Right ventricle myocardium superior (tissue), 1 donor: ENCODE measurements around the gene PLIN5. TPM values are rescaled to one million over a fixed set of nuclear protein-coding genes. Genes with fewer than 3 reads are reported as not detected.

Source experiments
- ATAC-seq: fragments of 200-7000 bp; cut with Tn5 transposase; one replicate; pipeline ENCODE4 v1.9.1; 2020; ENCODE audit warnings: mild to moderate bottlenecking; ENCODE audit not compliant: poor library complexity
- DNase-seq: peaks from one replicate; pipeline ENCODE4 v3.0.0-alpha.2; 2020
- intact Hi-C: fragments of 100-400 bp; cut with DNase I; formaldehyde crosslinking; loops from one replicate; pipeline ENCODE4 v1.11.2; 2022
- total RNA-seq: library from RNA; stranded (reverse); fragmentation: NEBNext Ultra II Directional; extraction: Animal tissue kit (Norgen Biotek cat#: 25700); gene quantifications from one replicate; pipeline ENCODE4 v1.2.1, GENCODE V29; 2021
- donor health status: DM: no; HTN: yes; CAD: no; lungs with severe emphysema.

PLIN5 gene
- total RNA-seq, 1 donor from 2014 or later: 64.6 TPM

DNA sequence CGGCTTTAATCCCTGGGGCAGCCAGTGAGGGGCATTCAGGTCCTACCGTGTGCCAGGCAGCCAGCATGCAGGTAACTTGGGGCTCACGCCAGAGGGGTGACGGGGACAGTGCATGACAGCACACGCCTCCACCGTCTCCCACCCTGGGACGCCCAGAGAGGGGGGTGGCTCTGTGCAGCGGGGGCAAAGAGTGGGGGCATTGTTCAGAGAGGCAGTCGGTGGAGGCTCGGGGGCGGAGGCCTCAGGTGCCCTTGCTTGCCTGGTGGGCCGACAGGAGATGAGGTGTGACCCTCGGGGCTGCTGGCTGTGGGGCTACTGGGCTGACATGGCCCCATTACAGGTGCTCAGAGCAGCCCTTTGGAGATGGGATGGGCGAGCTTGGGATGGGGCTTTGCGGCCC, 35.2 kb downstream of the PLIN5 start:
- intact Hi-C loops: no loop called here
- ATAC-seq (no peak), DNase-seq (peak; percentile 39)

DNA sequence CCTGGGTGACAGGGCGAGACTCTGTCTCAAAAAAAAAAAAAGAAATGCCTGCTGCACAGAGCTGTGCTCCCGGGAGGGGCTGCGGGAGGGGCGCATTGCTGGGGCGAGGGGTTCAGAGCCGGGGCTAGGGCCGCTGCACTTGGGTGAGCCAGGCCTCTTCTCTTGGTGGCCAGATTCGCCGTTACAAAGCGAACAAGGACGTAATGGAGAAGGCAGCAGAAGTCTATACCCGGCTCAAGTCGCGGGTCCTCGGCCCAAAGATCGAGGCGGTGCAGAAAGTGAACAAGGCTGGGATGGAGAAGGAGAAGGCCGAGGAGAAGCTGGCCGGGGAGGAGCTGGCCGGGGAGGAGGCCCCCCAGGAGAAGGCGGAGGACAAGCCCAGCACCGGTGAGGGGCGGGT, 35.7 kb downstream of the PLIN5 start:
- intact Hi-C loops: no loop called here

DNA sequence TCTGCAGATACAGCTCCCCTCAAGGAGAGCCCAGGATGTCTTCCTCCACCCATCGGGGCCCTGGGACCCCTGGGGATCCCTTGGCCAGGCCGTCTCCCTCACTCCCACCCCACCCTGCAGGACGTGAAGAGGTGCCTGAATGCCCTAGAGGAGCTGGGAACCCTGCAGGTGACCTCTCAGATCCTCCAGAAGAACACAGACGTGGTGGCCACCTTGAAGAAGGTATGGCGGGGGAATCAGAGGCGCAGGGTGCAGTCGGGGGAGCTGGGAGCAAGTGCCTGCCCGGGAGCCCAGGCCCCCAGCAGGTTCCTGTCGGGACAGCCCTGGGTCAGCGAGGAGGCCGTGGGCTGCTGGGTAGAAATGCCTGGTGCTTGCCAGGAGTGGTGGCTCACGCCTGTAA, 36.3 kb downstream of the PLIN5 start:
- intact Hi-C loops: no loop called here
- DNase-seq (no peak), ATAC-seq (no peak)

More for the DNA sequence above, 35.7 kb downstream of the PLIN5 start:
- ATAC-seq (no peak), DNase-seq (no peak)

DNA sequence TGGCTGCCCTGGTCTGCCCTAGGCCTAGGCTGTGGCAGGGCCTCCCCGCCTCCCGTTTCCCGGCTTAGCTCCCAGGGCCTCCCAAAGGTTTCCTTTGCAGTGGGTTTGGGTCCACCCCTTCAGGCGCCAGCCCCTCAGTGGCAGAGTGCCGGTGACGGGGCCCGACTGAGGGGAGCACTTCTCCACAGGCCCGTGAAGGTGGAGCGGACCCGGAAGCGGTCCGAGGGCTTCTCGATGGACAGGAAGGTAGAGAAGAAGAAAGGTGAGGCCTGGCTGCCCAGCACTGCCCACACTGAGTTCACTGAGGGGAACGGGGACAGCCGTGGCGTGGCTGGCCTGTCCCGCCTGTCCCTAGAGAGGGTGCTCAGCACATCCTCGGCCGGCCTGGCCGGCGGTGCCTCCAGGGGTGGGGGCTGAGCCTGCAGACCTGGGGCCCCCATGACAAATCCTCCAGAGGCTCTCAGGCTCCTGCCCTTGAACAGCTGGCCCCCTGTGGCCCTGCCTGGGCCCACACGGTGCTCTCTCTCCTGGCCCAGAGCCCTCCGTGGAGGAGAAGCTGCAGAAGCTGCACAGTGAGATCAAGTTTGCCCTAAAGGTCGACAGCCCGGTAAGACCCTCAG, 37.1 kb downstream of the PLIN5 start:
- intact Hi-C loops: no loop called here
- peak; percentile 26 for DNase-seq

DNA sequence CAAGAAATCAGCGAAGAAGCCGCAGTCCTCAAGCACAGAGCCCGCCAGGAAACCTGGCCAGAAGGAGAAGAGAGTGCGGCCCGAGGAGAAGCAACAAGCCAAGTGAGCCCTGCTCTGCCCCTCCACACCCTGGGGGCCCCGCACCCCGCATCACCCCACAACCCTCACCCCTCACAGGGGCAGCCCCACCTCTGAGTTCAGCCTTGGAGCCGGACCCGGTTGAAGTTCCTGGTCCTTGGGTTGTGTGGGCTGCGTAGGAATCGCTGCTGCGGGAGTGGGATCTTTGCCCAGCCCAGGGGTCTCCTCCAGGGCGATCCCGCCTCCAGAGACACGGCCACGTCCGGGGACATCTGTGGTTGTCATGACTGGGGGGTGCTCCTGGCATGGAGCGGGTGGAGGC, 38.7 kb downstream of the PLIN5 start:
- no peak for DNase-seq
- no peak for ATAC-seq
- intact Hi-C loops: no loop called here

More for the DNA sequence above, 37.1 kb downstream of the PLIN5 start:
- no peak for ATAC-seq

DNA sequence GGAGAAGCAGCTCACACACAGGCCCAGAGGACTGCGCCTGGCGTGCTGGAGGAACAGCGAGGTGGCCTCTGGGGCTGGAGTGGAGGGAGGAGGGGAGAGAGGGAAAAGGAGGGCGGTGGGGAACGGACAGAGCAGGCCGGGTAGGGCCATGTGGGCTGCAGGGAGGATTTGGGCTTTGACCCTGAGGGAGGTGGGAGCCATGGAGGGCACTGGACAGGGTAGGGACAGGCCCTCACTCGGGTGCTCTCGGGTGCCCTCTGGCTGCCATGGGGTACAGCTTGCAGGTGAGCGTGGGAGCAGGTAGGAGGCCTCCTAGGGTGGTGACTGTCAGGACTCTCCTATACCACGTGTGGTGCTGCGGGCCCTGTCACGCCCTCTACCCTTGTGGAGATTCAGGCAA, 39.6 kb downstream of the PLIN5 start:
- intact Hi-C loops: no loop called here
- DNase-seq (no peak), ATAC-seq (no peak)

DNA sequence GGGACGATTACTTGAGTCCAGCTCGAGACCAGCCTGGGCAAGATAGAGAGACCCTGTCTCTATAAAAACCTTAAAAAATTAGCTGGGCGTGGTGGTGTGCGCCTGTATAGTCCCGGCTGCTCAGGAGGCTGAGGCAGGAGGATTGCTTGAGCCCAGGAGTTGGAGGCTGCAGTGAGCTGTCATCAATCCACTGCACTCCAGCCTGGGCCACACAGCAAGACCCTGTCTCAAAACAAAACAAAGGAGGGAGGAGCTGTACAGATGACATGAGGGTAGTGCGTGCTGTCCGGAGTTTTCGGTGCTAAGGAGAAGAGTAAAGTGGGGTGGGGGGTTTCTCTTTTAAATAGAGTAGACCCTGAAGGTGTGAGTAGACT, 40.3 kb downstream of the PLIN5 start:
- intact Hi-C loops: no loop called here
- DNase-seq (no peak), ATAC-seq (no peak)

DNA sequence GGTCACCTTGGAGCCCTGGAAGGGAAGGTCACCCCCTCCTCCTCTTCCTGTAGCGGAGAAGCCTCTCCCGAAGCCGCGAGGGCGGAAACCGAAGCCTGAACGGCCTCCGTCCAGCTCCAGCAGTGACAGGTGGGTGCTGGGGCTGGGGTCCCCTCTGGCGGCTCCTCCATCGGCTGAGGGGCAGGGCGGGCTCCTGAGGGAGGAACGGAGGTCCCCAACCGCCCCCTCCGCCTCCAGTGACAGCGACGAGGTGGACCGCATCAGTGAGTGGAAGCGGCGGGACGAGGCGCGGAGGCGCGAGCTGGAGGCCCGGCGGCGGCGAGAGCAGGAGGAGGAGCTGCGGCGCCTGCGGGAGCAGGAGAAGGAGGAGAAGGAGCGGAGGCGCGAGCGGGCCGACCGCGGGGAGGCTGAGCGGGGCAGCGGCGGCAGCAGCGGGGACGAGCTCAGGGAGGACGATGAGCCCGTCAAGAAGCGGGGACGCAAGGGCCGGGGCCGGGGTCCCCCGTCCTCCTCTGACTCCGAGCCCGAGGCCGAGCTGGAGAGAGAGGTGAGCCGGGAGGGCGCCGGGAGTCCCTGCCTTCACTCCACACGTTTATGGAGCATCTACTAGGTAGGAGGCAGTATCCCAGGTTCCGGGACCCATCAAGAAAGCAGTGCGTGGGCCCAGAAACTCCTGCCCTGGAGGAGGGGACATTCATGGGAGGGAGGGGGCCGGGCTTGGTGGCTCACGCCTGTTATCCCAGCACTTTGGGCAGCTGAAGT, 40.9 kb downstream of the PLIN5 start:
- no peak for DNase-seq
- ATAC-seq: no peak
- intact Hi-C loops: no loop called here

DNA sequence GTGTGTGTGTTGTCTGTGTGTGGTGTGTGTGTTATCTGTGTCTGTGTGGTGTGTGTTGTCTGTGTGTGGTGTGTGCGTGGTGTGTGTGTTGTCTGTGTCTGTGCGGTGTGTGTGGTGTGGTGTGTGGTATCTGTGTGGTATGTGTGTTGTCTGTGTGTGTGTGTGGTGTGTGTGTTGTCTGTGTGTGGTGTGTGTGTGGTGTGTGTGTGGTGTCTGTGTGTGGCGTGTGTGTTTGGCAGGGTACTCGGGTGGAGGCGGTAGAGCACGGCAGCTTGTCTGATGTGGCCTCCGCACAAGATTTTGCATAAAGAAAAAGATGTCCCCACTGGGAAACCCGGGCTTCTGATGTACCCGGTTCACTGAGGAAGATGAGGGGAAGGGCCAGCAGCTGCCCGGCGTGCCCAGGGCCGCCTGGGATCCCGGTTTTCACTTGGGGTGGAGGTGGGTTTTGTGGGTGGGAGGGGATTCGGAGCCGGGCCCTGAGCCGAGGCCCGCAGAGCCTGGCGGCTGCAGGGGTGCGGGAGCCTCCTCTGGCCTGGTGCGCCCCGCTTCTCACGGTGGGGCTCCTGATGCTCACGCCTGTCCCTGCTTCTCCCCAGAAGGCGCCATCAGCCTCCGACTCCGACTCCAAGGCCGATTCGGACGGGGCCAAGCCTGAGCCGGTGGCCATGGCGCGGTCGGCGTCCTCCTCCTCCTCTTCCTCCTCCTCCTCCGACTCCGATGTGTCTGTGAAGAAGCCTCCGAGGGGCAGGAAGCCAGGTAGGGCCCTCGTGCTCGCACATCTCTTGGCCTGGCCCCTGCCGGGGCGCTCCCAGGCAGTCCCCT, 41.7 kb downstream of the PLIN5 start:
- DNase-seq (no peak), ATAC-seq (no peak)
- intact Hi-C loops: no loop called here

DNA sequence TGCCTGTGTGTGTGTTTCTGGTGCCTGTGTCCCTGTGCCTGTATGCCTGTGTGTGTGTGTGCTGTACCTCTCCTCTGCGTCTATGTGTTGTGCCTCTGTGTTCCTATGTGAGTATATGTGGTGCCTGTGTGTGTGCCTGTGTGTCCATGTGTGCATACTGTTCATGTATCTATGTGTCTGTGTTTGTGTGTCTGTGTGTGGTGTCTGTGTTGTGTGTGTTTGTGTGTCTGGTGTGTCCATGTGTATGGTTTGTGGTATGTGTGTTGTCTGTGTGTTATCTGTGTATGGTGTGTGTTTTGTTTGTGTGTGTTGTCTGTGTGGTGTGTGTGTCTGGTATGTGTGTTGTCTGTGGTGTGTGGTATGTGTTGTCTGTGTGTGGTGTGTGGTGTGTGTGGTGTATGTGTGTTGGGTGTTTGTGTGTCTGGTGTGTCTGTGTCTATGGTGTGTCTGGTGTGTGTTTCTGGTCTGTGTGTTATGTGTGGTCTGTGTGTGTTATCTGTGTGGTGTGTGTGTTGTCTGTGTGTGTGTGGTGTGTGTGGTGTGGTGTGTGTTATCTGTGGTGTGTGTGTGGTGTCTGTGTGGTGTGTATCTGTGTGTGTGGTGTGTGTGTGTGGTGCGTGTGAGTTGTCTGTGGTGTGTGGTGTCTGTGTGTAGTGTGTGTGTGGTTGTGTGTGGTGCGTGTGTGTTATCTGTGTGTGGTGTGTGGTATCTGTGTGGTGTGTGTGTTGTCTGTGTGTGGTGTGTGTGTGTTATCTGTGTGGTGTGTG, 42.5 kb downstream of the PLIN5 start:
- intact Hi-C loops: no loop called here
- no peak for ATAC-seq

DNA sequence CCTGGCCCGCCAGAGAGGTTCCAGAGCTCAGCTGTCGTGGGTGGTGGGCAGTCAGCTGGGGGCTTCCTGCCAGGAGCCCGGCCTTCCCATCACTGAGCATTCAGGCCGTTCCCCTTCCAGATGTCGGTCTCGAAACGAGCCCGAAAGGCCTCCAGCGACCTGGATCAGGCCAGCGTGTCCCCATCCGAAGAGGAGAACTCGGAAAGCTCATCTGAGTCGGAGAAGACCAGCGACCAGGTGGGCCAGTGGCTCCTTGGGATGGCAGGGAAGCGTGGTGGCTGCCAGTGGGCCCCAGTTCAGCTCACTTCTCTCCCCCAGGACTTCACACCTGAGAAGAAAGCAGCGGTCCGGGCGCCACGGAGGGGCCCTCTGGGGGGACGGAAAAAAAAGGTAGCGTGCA, 43.6 kb downstream of the PLIN5 start:
- ATAC-seq (no peak), DNase-seq (no peak)
- intact Hi-C loops: no loop called here

More for the DNA sequence above, 42.5 kb downstream of the PLIN5 start:
- DNase-seq: no peak

DNA sequence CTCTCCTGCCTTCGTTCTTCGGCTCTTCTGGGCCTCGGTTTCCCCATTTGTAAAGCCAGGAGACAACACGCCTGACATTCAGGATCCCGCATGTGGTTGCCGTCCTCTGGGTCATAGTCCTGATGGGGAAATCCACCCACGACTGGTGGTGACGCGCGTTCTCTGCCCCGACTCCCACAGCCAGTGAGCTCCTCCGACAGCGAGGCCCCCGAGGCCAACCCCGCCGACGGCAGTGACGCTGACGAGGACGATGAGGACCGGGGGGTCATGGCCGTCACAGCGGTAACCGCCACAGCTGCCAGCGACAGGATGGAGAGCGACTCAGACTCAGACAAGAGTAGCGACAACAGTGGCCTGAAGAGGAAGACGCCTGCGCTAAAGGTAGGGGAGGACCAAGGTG, 46.5 kb downstream of the PLIN5 start:
- DNase-seq (no peak), ATAC-seq (no peak)
- intact Hi-C loops: no loop called here

DNA sequence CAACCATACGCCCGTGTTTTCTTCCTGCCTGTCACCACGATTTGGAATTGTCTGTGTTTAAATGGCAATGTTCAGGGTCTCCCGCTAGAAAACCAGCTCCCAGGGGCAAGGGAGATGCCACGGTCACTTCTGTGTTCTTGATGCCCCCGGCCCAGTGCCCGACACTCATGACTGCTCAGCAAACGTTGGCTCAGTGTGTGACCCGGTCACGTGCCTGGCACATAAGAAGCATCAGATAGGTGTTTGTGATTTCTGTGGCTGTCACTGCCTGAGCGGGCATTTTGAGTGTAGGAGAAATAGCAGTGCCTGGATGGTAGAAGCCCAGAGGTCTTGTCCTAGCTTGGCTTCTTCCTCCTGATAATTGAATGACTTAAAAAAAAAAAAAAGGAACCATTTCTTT, 47.5 kb downstream of the PLIN5 start:
- peak; percentile 70 for ATAC-seq
- DNase-seq: no peak
- intact Hi-C loops: no loop called here

DNA sequence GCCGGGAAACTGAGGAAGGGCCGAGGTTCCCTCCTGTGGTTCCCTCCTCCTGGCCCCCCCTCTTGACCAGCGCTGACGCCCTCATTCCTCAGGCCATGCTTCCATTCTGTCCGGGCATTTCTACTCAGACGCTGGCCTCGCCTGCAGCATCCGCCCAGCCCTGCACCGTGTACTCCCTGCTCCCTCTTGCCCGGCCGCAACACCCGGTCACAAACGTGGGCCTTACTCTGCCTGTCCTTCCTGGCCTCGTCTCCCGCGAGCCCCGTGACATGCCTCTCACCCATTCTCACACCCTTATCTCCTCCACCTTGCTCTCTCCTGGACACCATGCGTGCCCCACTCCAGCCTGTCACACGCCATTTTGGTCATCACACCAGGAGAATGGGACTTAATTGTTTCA, 51.6 kb downstream of the PLIN5 start:
- DNase-seq (no peak), ATAC-seq (no peak)
- intact Hi-C loops: no loop called here

DNA sequence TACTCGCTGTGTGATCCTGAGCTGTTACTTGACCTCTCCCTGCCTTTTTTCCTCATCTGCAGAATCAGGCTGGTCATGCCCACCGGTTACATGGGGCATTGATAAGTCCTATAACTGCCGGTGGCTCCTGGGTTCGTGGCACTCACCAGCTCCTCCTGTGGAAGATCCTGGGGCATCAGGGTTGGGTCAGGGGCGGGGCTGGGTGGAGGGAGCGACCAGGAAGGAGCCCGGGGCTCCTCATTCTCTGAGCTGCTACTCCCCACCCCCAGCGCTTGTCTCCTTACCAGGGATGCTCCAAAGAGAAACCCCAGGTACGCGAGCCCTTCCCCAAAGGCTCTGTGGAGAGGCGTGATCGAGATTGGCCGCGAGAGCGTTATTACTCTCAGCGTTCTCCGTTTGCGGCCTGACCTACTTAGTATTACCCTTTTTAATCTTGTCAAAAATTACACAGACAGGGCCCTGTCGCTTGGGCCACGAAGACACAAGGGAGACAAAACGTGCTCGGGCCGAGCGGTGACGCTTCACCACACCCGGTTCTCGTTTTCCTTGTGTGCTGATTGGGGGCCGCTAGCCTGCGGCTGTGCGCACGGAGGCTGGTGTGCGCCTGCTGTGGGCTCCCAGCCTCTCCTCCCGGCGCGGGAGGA, 52.2 kb downstream of the PLIN5 start:
- intact Hi-C loops: no loop called here
- no peak for DNase-seq
- no peak for ATAC-seq

DNA sequence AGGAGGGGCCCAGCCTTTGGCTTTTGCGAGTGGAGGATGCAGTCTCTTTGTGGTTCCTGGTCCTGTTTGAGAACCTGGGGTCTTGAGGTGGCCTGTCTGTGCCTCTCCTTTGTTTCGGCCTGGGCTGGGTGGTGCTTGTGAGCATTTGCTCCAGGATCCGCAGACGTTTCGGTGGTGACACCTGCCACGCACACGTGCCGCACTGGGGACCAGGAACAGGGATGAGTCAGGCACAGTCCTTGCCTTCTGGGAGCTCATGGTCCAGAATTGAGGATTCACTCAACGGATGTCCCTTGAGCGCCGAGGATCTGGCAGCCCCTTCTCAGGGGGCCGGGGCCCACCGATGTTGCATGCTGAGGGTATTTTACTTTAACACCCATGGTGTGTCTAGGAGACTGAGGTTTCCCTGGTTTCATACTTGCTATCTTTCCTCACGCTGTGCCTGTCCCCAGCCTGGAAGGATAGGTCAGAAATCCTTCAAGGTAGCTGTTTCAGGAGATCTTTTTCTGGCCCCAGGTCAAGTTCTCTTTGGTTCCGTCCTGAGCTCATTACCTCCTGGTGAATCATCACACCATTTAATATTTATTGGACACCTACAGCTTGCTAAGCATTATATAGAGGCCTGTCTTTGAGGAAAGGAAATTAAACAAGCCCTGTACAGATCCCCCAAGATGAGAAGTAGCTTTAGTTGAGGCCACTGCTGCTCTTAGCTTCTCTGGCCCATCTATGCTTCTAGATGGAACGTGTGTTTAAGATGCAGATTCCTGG, 57.8 kb downstream of the PLIN5 start:
- intact Hi-C loops: no loop called here
- ATAC-seq (no peak), DNase-seq (no peak)

DNA sequence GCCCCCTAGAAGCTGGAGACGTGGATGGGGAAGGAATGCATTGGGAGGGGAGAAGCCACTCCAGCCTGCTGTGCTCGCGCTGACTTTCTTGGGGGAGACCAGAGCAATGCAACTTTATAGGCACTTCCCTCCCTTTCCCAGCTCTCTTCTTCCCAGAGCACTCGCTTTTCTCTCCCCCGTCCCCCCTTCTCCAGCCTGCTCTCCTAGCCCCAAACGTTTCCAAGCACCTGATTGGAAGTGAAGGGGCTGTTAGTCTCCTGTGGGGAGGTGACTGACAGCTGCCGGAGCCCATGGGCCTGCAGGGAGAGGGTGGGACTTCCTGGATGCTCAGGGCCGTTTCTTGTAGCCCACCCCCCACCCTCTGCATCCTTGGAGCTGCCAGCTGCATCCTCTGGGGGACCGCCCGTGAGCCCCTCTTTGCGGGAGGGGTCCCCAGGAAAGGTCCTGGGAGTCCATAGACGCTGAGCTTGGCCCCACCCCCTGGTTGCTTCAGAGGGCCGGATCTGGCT, 60.5 kb downstream of the PLIN5 start:
- intact Hi-C loops: no loop called here
- DNase-seq (no peak), ATAC-seq (no peak)
